NB4 (cell line): Measurements from ENCODE around the gene WNT5A.
A peak's percentile ranks its signal among the peaks of the same experiment; 100 is the strongest.

Source experiments
- DNase-seq: peaks from one replicate; pipeline ENCODE4 v3.0.0; 2010; ENCODE audit warnings: low read depth
- H3K4me3 ChIP-seq: one replicate; pipeline ENCODE4 v1.5.1; 2011; ENCODE audit warnings: mild to moderate bottlenecking, low read depth, low read length, moderate library complexity
- CTCF ChIP-seq: IDR thresholded peaks from one replicate; pipeline ENCODE4 v1.5.1; 2012; ENCODE audit warnings: low read depth, low read length
- MAX ChIP-seq: IDR thresholded peaks from 2 replicates; pipeline ENCODE4 v1.6.1; 2011; ENCODE audit warnings: low read depth, low read length
- MYC ChIP-seq: IDR thresholded peaks from 2 replicates; pipeline ENCODE4 v1.6.1; 2011; ENCODE audit warnings: low read depth, low read length
- POLR2A ChIP-seq: IDR thresholded peaks from 2 replicates; pipeline ENCODE4 v1.6.1; 2011; ENCODE audit warnings: mild to moderate bottlenecking; ENCODE audit not compliant: insufficient read length; ENCODE audit errors: extremely low read depth

WNT5A gene

GRCh38 chr3:55525436-55525835 is 38.3 kb upstream of the WNT5A start:
- no peak for DNase-seq
- TF ChIP-seq MAX: no peak
- TF ChIP-seq MYC: no peak
- TF ChIP-seq CTCF: no peak
- TF ChIP-seq POLR2A: no peak
- no peak overlapping the region for H3K4me3 ChIP-seq

GRCh38 chr3:55524565-55525244 is 37.6 kb upstream of the WNT5A start:
- no peak for DNase-seq
- H3K4me3 ChIP-seq: no peak overlapping the region
- TF ChIP-seq CTCF: no peak
- TF ChIP-seq MAX: no peak
- no peak for TF ChIP-seq MYC
- TF ChIP-seq POLR2A: no peak

GRCh38 chr3:55523471-55523870 is 36.4 kb upstream of the WNT5A start:
- TF ChIP-seq CTCF (no peak), POLR2A (no peak), MYC (no peak)
- no peak overlapping the region for H3K4me3 ChIP-seq
- no peak for DNase-seq

- DNase-seq: peak; percentile 4
- TF ChIP-seq MAX: no peak
- no peak for TF ChIP-seq MYC
- TF ChIP-seq CTCF: no peak
- no peak for TF ChIP-seq POLR2A
- H3K4me3 ChIP-seq: no peak overlapping the region
Measured at GRCh38 chr3:55521738-55522421, 34.8 kb upstream of the WNT5A start.

- no peak overlapping the region for H3K4me3 ChIP-seq
- DNase-seq: no peak
- TF ChIP-seq MAX: no peak
- no peak for TF ChIP-seq POLR2A
- TF ChIP-seq MYC: no peak
- TF ChIP-seq CTCF: no peak
Measured at GRCh38 chr3:55521064-55521737, 34.1 kb upstream of the WNT5A start.
